HepG2 (cell line): ENCODE results near the gene IPO8. TPM values are rescaled to one million over a fixed set of nuclear protein-coding genes. Genes with fewer than 3 reads are reported as not detected.

ENCODE experiments used
- ATAC-seq: fragments of 200-7000 bp; cut with Tn5 transposase; 3 replicates; pipeline ENCODE4 v1.9.1; 2020; ENCODE audit warnings: mild to moderate bottlenecking, moderate library complexity
- BruUV-seq: library from RNA; stranded (reverse); fragments of 400-500 nt; replicated peaks from 2 replicates; lab custom pipeline; 2021; lab: Mats Ljungman, UMichigan
- CTCF ChIA-PET: fragments of 300-600 bp; formaldehyde crosslinking; extraction: SDS; loops from one replicate; lab custom pipeline; 2021; ENCODE audit warnings: low total read pairs, inconsistent platforms, low intra/inter-chr PET ratio; lab: Yijun Ruan, JAX
- POLR2A ChIA-PET: fragments of 350-600 bp; sonication (Branson Sonifier 250); formaldehyde crosslinking; loops from one replicate; lab custom pipeline; 2020; ENCODE audit warnings: antibody characterized with exemption, inconsistent platforms; lab: Yijun Ruan, JAX
- DNase-seq: peaks from one replicate; pipeline ENCODE4 v3.0.0-alpha.2; 2015; ENCODE audit warnings: low spot score
- FAIRE-seq: peaks from 3 replicates; lab custom pipeline; 2011; peaks lifted over from hg19 to GRCh38; lab: Jason Lieb, UNC
- H2AFZ ChIP-seq: one replicate; pipeline ENCODE4 v1.6.1; 2011; ENCODE audit warnings: low read length, inconsistent platforms
- H3K27ac ChIP-seq: fragments of 300-600 bp; 3 replicates; pipeline ENCODE4 v1.8.0; 2011; ENCODE audit warnings: mixed run types, mild to moderate bottlenecking, mixed read lengths, low read length, inconsistent platforms; ENCODE audit not compliant: insufficient read depth; ENCODE audit errors: extremely low read length
- H3K27me3 ChIP-seq, 2 experiments: fragments of 200-600 bp in 1 of 2; 2 replicates in 1 of 2; 3 replicates in 1 of 2; pipeline versions ENCODE4 v1.6.0 to v1.8.0; 2011; ENCODE audit warnings: low read length in 2 of 2, mild to moderate bottlenecking in 2 of 2, moderate library complexity in 2 of 2, inconsistent platforms in 1 of 2; ENCODE audit not compliant: insufficient read depth in 2 of 2, control insufficient read depth in 1 of 2
- H3K36me3 ChIP-seq, 2 experiments: fragments of 200-600 bp in 1 of 2; replicated peaks in 1 of 2; 2 replicates in 1 of 2; 3 replicates in 1 of 2; pipeline versions ENCODE4 v1.5.1 to v1.8.0; 2011; ENCODE audit warnings: low read length in 2 of 2, inconsistent platforms in 1 of 2; ENCODE audit not compliant: insufficient read depth in 2 of 2, control insufficient read depth in 1 of 2
- H3K4me1 ChIP-seq: 2 replicates; pipeline ENCODE4 v1.5.1; 2012; ENCODE audit warnings: low read length, inconsistent platforms; ENCODE audit not compliant: insufficient read depth
- H3K4me2 ChIP-seq: 2 replicates; pipeline ENCODE4 v1.6.0; 2011; ENCODE audit warnings: low read depth, low read length, inconsistent platforms
- H3K4me3 ChIP-seq, 3 experiments: fragments of 200-600 bp in 1 of 3; sonication (generic), shearing (Covaris generic) in 1 of 3; replicated peaks in 1 of 3; 2 replicates each; pipeline ENCODE4 v1.5.1; 2011 to 2016; ENCODE audit warnings: low read length in 3 of 3, inconsistent platforms in 2 of 3, low read depth in 2 of 3, mild to moderate bottlenecking in 2 of 3, control low read depth in 1 of 3, mixed read lengths in 1 of 3; ENCODE audit not compliant: insufficient read depth in 1 of 3
- H3K79me2 ChIP-seq: one replicate; pipeline ENCODE4 v1.6.1; 2011; ENCODE audit warnings: low read length, inconsistent platforms; ENCODE audit not compliant: insufficient read depth
- H3K9ac ChIP-seq: 2 replicates; pipeline ENCODE4 v1.6.0; 2011; ENCODE audit warnings: mild to moderate bottlenecking, low read depth, low read length, inconsistent platforms; ENCODE audit not compliant: insufficient read depth
- H3K9me3 ChIP-seq: 2 replicates; pipeline ENCODE4 v1.5.1; 2012; ENCODE audit warnings: mild to moderate bottlenecking, low read length
- H4K20me1 ChIP-seq: 2 replicates; pipeline ENCODE4 v1.6.0; 2011; ENCODE audit warnings: inconsistent platforms, mild to moderate bottlenecking, low read length, moderate library complexity; ENCODE audit not compliant: insufficient read depth
- ATF7-NPFF ChIP-seq: sonication (generic); formaldehyde crosslinking; IDR thresholded peaks from 2 replicates; pipeline ENCODE4 v1.8.1; 2023; ENCODE audit warnings: mild to moderate bottlenecking, low read depth, missing genetic modification reagents, moderate library complexity
- CBFB ChIP-seq: sonication (generic); formaldehyde crosslinking; IDR thresholded peaks from 2 replicates; pipeline ENCODE4 v1.4.0; 2020; ENCODE audit warnings: missing genetic modification reagents
- CENPX ChIP-seq: sonication (generic); formaldehyde crosslinking; IDR thresholded peaks from 2 replicates; pipeline ENCODE4 v1.9.0; 2021; ENCODE audit warnings: mild to moderate bottlenecking, missing genetic modification reagents, moderate library complexity
- FOXA3 ChIP-seq: IDR thresholded peaks from 2 replicates; pipeline ENCODE4 v1.6.1; 2016; ENCODE audit warnings: missing genetic modification reagents, missing compliant biosample characterization
- JUN ChIP-seq: sonication (generic); formaldehyde crosslinking; IDR thresholded peaks from 2 replicates; pipeline ENCODE4 v1.4.0; 2020; ENCODE audit warnings: mild to moderate bottlenecking, missing genetic modification reagents
- KDM5A ChIP-seq: fragments of 200-600 bp; sonication (generic); IDR thresholded peaks from 2 replicates; pipeline ENCODE4 v1.7.0; 2018; ENCODE audit warnings: antibody characterized with exemption, mild to moderate bottlenecking, low read length, borderline replicate concordance
- NPAS2 ChIP-seq: sonication (generic); formaldehyde crosslinking; IDR thresholded peaks from 2 replicates; pipeline ENCODE4 v1.8.0; 2022; ENCODE audit warnings: mild to moderate bottlenecking, missing genetic modification reagents, borderline replicate concordance
- SAFB2 ChIP-seq: sonication (generic); formaldehyde crosslinking; IDR thresholded peaks from 2 replicates; pipeline ENCODE4 v1.5.1; 2020; ENCODE audit warnings: missing genetic modification reagents, low read depth, mild to moderate bottlenecking, borderline replicate concordance
- ZNF33A ChIP-seq: sonication (generic); formaldehyde crosslinking; IDR thresholded peaks from 2 replicates; pipeline ENCODE4 v1.5.1; 2020; ENCODE audit warnings: missing genetic modification reagents, mild to moderate bottlenecking, moderate library complexity, borderline replicate concordance
- ZNF552 ChIP-seq: sonication (generic); formaldehyde crosslinking; IDR thresholded peaks from 2 replicates; pipeline ENCODE4 v1.9.0; 2022; ENCODE audit warnings: missing genetic modification reagents, mild to moderate bottlenecking, borderline replicate concordance
- ZNF570 ChIP-seq: sonication (generic); formaldehyde crosslinking; IDR thresholded peaks from 2 replicates; pipeline ENCODE4 v1.4.0; 2020; ENCODE audit warnings: mild to moderate bottlenecking, missing genetic modification reagents, borderline replicate concordance
- ZNF781 ChIP-seq: sonication (generic); formaldehyde crosslinking; IDR thresholded peaks from 2 replicates; pipeline ENCODE4 v1.5.1; 2020; ENCODE audit warnings: borderline replicate concordance, mild to moderate bottlenecking, missing genetic modification reagents; ENCODE audit errors: not compliant biosample characterization
- WGBS: methylation state at CpG from one replicate; pipeline ENCODE4 v1.1.6; 2017; ENCODE audit warnings: low lambda C conversion rate; 5-methylcytosine and 5-hydroxymethylcytosine counted together
- in situ Hi-C: cut with HindIII; loops from 2 replicates; pipeline ENCODE4 v1.10.0; 2017; ENCODE audit warnings: low pct_unique_long_range_greater_than_20kb; ENCODE audit not compliant: extremely low pct_ligation_motif_present
- intact Hi-C: fragments of 100-400 bp; cut with micrococcal nuclease; formaldehyde crosslinking; loops from one replicate; pipeline ENCODE4 v1.10.0; 2022; ENCODE audit not compliant: unreplicated experiment
- polyA plus RNA-seq, 8 experiments: library from polyadenylated mRNA; depleted of rRNA in 3 of 8; stranded (reverse) in 7 of 8; unstranded in 1 of 8; fragments of >200 nt; fragmentation: Illumina TruSeq in 4 of 8; extraction: Trizol in 4 of 8; gene quantifications; 2 replicates each; pipeline versions ENCODE4 v1.2.1 to v1.2.3, GENCODE V29; 2011 to 2016; ENCODE audit warnings: low read depth in 4 of 8, missing spikeins in 1 of 8, mixed read lengths in 1 of 8; ENCODE audit not compliant: insufficient read depth in 1 of 8
- total RNA-seq, 5 experiments: library from RNA; depleted of rRNA; stranded (reverse); fragments of >200 nt; fragmentation: Illumina TruSeq; extraction: Trizol; gene quantifications; 2 replicates each; pipeline ENCODE4 v1.2.3, GENCODE V29; 2016; ENCODE audit warnings: low read depth in 1 of 5

Gene IPO8
- total and polyA plus RNA-seq, 2 of the 13 experiments (the other 11 are each of a cell fraction or from before 2014, with no cell fraction given) = 6.3 to 21.8 TPM

GRCh38 chr12:30661210-30661609 lies 34.5 kb downstream of the IPO8 start:
- H3K79me2 ChIP-seq = no peaks in the 10 kb centered on the region
- no peak for ATAC-seq
- H3K9me3 ChIP-seq = no peaks in the 10 kb centered on the region
- H2AFZ ChIP-seq = no peak overlapping the region
- peaks cover 3 to 40% of the 10 kb centered on the region in 2 experiments for H3K36me3 ChIP-seq
- no peak for DNase-seq
- no peak overlapping the region for H3K4me2 ChIP-seq
- BruUV-seq = no TSS peak
- no peaks in the 10 kb centered on the region for H3K27me3 ChIP-seq
- intact Hi-C loops (no loop called here), in situ Hi-C loops (no loop called here)
- no peak for TF ChIP-seq CBFB (CRISPR knock-in tag)
- TF ChIP-seq ZNF570 (CRISPR knock-in tag) = no peak
- TF ChIP-seq JUN (CRISPR knock-in tag) = no peak
- no peak for TF ChIP-seq ZNF781 (CRISPR knock-in tag)
- TF ChIP-seq ZNF33A = no peak
- no peak for TF ChIP-seq CENPX (CRISPR knock-in tag)
- TF ChIP-seq FOXA3 (CRISPR knock-in tag) = no peak
- no peak for TF ChIP-seq NPAS2 (CRISPR knock-in tag)
- TF ChIP-seq ATF7-NPFF (CRISPR knock-in tag) = no peak
- TF ChIP-seq SAFB2 (CRISPR knock-in tag) = no peak
- TF ChIP-seq KDM5A = no peak
- no peak for TF ChIP-seq ZNF552 (CRISPR knock-in tag)
- H4K20me1 ChIP-seq = no peaks in the 10 kb centered on the region; the same call in 1 of the 2 replicates
- ChIA-PET CTCF (no interaction called here), POLR2A (no interaction called here)
- FAIRE-seq = no peak
- WGBS = 83% methylated on average over 4 of the region's 4 CpGs
- no peaks in the 10 kb centered on the region for H3K4me1 ChIP-seq
- H3K27ac ChIP-seq = no peak overlapping the region
- no peak overlapping the region for H3K4me3 ChIP-seq
- H3K9ac ChIP-seq = no peak overlapping the region
